Endothelial cell of umbilical vein (primary cell): ENCODE results near the gene MFSD2A. TPM values are rescaled to one million over a fixed set of nuclear protein-coding genes. Genes with fewer than 3 reads are reported as not detected.
"Not testable (repeated sequence)": the region's sequence is repeated elsewhere in the genome, so short reads cannot be mapped to it uniquely, and the experiment has no call there.

Source experiments
- BruUV-seq: library from RNA; stranded (reverse); fragments of 400-500 nt; replicated peaks from 2 replicates; lab custom pipeline; 2021; lab: Mats Ljungman, UMichigan
- CTCF ChIA-PET: fragments of 300-600, 350-600 bp; sonication (Branson Sonifier 250); formaldehyde crosslinking; loops from one replicate; lab custom pipeline; 2021; ENCODE audit warnings: antibody characterized with exemption, inconsistent platforms; lab: Charles Lee
- POLR2A ChIA-PET: fragments of 300-600, 350-600 bp; sonication (Branson Sonifier 250); formaldehyde crosslinking; loops from one replicate; lab custom pipeline; 2021; ENCODE audit warnings: antibody characterized with exemption, inconsistent platforms; lab: Charles Lee
- DNase-seq: peaks from one replicate; pipeline ENCODE4 v3.0.0-alpha.2; 2011; ENCODE audit warnings: low read depth, low spot score
- FAIRE-seq: peaks from 2 replicates; lab custom pipeline; 2011; peaks lifted over from hg19 to GRCh38; lab: Jason Lieb, UNC
- H2AFZ ChIP-seq: 2 replicates; pipeline ENCODE4 v1.6.0; 2012; ENCODE audit warnings: low read depth, low read length, control low read depth, inconsistent platforms
- H3K27ac ChIP-seq: 2 replicates; pipeline ENCODE4 v1.5.1; 2011; ENCODE audit warnings: low read depth, mild to moderate bottlenecking, control low read depth, low read length, moderate library complexity; ENCODE audit not compliant: insufficient read depth
- H3K27me3 ChIP-seq, 2 experiments: 2 replicates each; pipeline versions ENCODE4 v1.6.0 to v1.6.1; 2011; ENCODE audit warnings: low read length in 2 of 2, mixed read lengths in 1 of 2; ENCODE audit not compliant: control insufficient read depth in 2 of 2, insufficient read depth in 2 of 2
- H3K36me3 ChIP-seq, 2 experiments: 2 replicates in 1 of 2; 3 replicates in 1 of 2; pipeline ENCODE4 v1.5.1; 2011; ENCODE audit warnings: low read length in 2 of 2, mild to moderate bottlenecking in 1 of 2, moderate library complexity in 1 of 2; ENCODE audit not compliant: control insufficient read depth in 2 of 2, insufficient read depth in 2 of 2; ENCODE audit errors: extremely low read depth in 1 of 2
- H3K4me1 ChIP-seq: 3 replicates; pipeline ENCODE4 v1.5.1; 2011; ENCODE audit warnings: mild to moderate bottlenecking, low read length; ENCODE audit not compliant: control insufficient read depth, insufficient read depth; ENCODE audit errors: extremely low read depth
- H3K4me2 ChIP-seq: 2 replicates; pipeline ENCODE4 v1.6.1; 2011; ENCODE audit warnings: low read length, control low read depth, mixed read lengths; ENCODE audit not compliant: insufficient read depth
- H3K4me3 ChIP-seq, 3 experiments: fragments of 200-600 bp in 1 of 3; sonication (generic), shearing (Covaris generic) in 1 of 3; replicated peaks in 1 of 3; 2 replicates each; pipeline ENCODE4 v1.5.1; 2011 to 2016; ENCODE audit warnings: control low read depth in 3 of 3, low read length in 3 of 3, mild to moderate bottlenecking in 2 of 3, inconsistent platforms in 1 of 3, low read depth in 1 of 3, moderate library complexity in 1 of 3; ENCODE audit not compliant: insufficient read depth in 1 of 3
- H3K79me2 ChIP-seq: 2 replicates; pipeline ENCODE4 v1.6.0; 2012; ENCODE audit warnings: low read length, inconsistent platforms; ENCODE audit not compliant: control insufficient read depth, insufficient read depth
- H3K9ac ChIP-seq: replicated peaks from 2 replicates; pipeline ENCODE3; 2011; ENCODE audit warnings: low read length, control low read depth; ENCODE audit not compliant: insufficient read depth; ENCODE audit errors: extremely low read depth
- H3K9me1 ChIP-seq: replicated peaks from 3 replicates; pipeline ENCODE4 v1.6.0; 2011; ENCODE audit warnings: mild to moderate bottlenecking, low read length; ENCODE audit not compliant: control insufficient read depth, insufficient read depth; ENCODE audit errors: extremely low read depth
- H3K9me3 ChIP-seq: replicated peaks from 2 replicates; pipeline ENCODE4 v1.5.1; 2012; ENCODE audit warnings: low read length, inconsistent platforms; ENCODE audit not compliant: control insufficient read depth, insufficient read depth
- H4K20me1 ChIP-seq: replicated peaks from 2 replicates; pipeline ENCODE3; 2011; ENCODE audit warnings: mild to moderate bottlenecking, low read length; ENCODE audit not compliant: control insufficient read depth, insufficient read depth; ENCODE audit errors: extremely low read depth
- EZH2 ChIP-seq: IDR thresholded peaks from 2 replicates; pipeline ENCODE4 v1.6.1; 2012; ENCODE audit warnings: borderline replicate concordance, low read depth, mild to moderate bottlenecking, moderate library complexity, low read length, inconsistent platforms; ENCODE audit not compliant: severe bottlenecking
- FOS ChIP-seq: IDR thresholded peaks from 2 replicates; pipeline ENCODE4 v1.6.1; 2011; ENCODE audit warnings: mild to moderate bottlenecking, low read length, moderate library complexity, borderline replicate concordance; ENCODE audit not compliant: insufficient read depth
- GATA2 ChIP-seq: IDR thresholded peaks from 2 replicates; pipeline ENCODE4 v1.7.0; 2011; ENCODE audit warnings: low read depth, mild to moderate bottlenecking, moderate library complexity, mixed read lengths, low read length; ENCODE audit not compliant: insufficient read length, insufficient read depth
- JUN ChIP-seq: IDR thresholded peaks from 2 replicates; pipeline ENCODE4 v1.6.1; 2011; ENCODE audit warnings: borderline replicate concordance, low read depth; ENCODE audit not compliant: insufficient read length, insufficient read depth
- MAX ChIP-seq: IDR thresholded peaks from 2 replicates; pipeline ENCODE4 v1.6.1; 2011; ENCODE audit not compliant: insufficient read depth, insufficient read length
- MYC ChIP-seq: IDR thresholded peaks from one replicate; pipeline ENCODE4 v1.6.1; 2011; ENCODE audit warnings: mild to moderate bottlenecking, low read depth, low read length
- POLR2A ChIP-seq: IDR thresholded peaks from 2 replicates; pipeline ENCODE4 v1.6.1; 2012; ENCODE audit warnings: low read depth, mild to moderate bottlenecking, control low read depth, low read length
- POLR2AphosphoS5 ChIP-seq: IDR thresholded peaks from 2 replicates; pipeline ENCODE4 v1.6.1; 2012; ENCODE audit warnings: low read depth, mild to moderate bottlenecking, control low read depth, low read length, moderate library complexity; ENCODE audit not compliant: insufficient read depth
- dilution Hi-C: fragments of 300-500 bp; cut with MboI; formaldehyde crosslinking; loops from one replicate; pipeline ENCODE4 v1.15.0; 2019; ENCODE audit warnings: low sequenced_read_pairs; ENCODE audit not compliant: extremely low pct_ligation_motif_present
- intact Hi-C: fragments of 100-400 bp; cut with micrococcal nuclease; formaldehyde crosslinking; loops from one replicate; pipeline ENCODE4 v1.10.0; 2022
- polyA plus RNA-seq, 4 experiments: library from polyadenylated mRNA; depleted of rRNA in 3 of 4; stranded (reverse) in 3 of 4; unstranded in 1 of 4; fragments of >200 nt; gene quantifications; 2 replicates each; pipeline versions ENCODE4 v1.2.1 to v1.2.3, GENCODE V29; 2011 to 2012; ENCODE audit warnings: missing spikeins in 1 of 4
- total RNA-seq: library from RNA; stranded (reverse); gene quantifications from 2 replicates; pipeline ENCODE4 v1.2.3, GENCODE V29; 2021
- TF ChIP-seq, protein P1 (sequence below), 2 donors: IDR thresholded peaks; 1 replicate in 1 of 2; 2 replicates in 1 of 2; pipeline ENCODE4 v1.5.1; 2011; ENCODE audit warnings: low read length in 2 of 2, mild to moderate bottlenecking in 2 of 2, moderate library complexity in 2 of 2, control low read depth in 1 of 2, inconsistent platforms in 1 of 2, low read depth in 1 of 2; ENCODE audit not compliant: insufficient read depth in 1 of 2; ENCODE audit errors: extremely low read depth in 1 of 2

The MFSD2A gene
- total and polyA plus RNA-seq, 2 donors (not counting 3 experiments of a cell fraction or from before 2014, with no cell fraction given), result 2.7 to 5.5 TPM

DNA sequence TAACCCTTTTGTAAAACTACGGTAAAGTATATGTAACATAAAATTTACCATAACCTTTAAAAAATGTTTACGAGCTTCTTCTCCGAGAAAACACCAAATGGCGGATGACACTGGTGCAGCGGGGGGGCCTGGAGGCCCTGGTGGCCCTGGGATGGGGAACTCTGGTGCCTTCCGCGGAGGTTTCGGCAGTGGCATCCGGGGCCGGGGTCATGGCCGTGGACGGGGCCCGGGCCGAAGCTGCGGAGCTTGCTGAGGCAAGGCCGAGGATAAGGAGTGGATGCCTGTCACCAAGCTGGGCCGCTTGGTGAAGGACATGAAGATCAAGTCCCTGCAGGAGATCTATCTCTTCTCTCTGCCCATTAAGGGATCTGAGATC, 7.5 kb downstream of the MFSD2A start:
- no peak overlapping the region for H2AFZ ChIP-seq
- POLR2A ChIA-PET, result no interaction called here

GRCh38 chr1:39962964-39963363, 8.0 kb downstream of the MFSD2A start:
- H3K4me1 ChIP-seq, H3K9ac ChIP-seq, POLR2A ChIA-PET, intact Hi-C loops, H3K27ac ChIP-seq, FAIRE-seq, H3K79me2 ChIP-seq, H3K9me1 ChIP-seq, BruUV-seq, H3K9me3 ChIP-seq, H2AFZ ChIP-seq, H4K20me1 ChIP-seq, H3K4me3 ChIP-seq, DNase-seq, H3K4me2 ChIP-seq, H3K27me3 ChIP-seq, dilution Hi-C loops, H3K36me3 ChIP-seq: not testable (repeated sequence)
- CTCF ChIA-PET, result interaction anchor here (1.0 to 1.8 kb wide), 3 partner anchors 44 to 163 kb away, joined by 3 to 4 read pairs (median 4); no protein-coding TSS in a partner anchor

More for the DNA sequence above, 7.5 kb downstream of the MFSD2A start:
- no peaks in the 10 kb centered on the region for H3K27me3 ChIP-seq
- CTCF ChIA-PET, result interaction anchor here (1.0 to 2.3 kb wide), 4 partner anchors 11 to 162 kb away, joined by 3 to 5 read pairs (median 4); no protein-coding TSS in a partner anchor
- H3K9me3 ChIP-seq, result no peaks in the 10 kb centered on the region
- H4K20me1 ChIP-seq, result no peaks in the 10 kb centered on the region
- intact Hi-C loops, result no loop called here
- no peak overlapping the region for H3K9ac ChIP-seq
- H3K79me2 ChIP-seq, result no peaks in the 10 kb centered on the region
- H3K4me3 ChIP-seq, result no peak overlapping the region
- FAIRE-seq (no peak), DNase-seq (no peak)
- H3K4me1 ChIP-seq, result peaks cover 2% of the 10 kb centered on the region
- BruUV-seq, result no TSS peak
- dilution Hi-C loops, result no loop called here
- no peak overlapping the region for H3K27ac ChIP-seq
- H3K4me2 ChIP-seq, result no peak overlapping the region
- TF ChIP-seq FOS (no peak), JUN (no peak), MAX (no peak), GATA2 (no peak), POLR2A (no peak), EZH2 (no peak), POLR2AphosphoS5 (no peak), MYC (no peak)
- TF ChIP-seq, protein P1, sequence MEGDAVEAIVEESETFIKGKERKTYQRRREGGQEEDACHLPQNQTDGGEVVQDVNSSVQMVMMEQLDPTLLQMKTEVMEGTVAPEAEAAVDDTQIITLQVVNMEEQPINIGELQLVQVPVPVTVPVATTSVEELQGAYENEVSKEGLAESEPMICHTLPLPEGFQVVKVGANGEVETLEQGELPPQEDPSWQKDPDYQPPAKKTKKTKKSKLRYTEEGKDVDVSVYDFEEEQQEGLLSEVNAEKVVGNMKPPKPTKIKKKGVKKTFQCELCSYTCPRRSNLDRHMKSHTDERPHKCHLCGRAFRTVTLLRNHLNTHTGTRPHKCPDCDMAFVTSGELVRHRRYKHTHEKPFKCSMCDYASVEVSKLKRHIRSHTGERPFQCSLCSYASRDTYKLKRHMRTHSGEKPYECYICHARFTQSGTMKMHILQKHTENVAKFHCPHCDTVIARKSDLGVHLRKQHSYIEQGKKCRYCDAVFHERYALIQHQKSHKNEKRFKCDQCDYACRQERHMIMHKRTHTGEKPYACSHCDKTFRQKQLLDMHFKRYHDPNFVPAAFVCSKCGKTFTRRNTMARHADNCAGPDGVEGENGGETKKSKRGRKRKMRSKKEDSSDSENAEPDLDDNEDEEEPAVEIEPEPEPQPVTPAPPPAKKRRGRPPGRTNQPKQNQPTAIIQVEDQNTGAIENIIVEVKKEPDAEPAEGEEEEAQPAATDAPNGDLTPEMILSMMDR (IDR thresholded peaks at IDR 0.05; ENCODE audit: extremely low read depth in 1 of 2, insufficient read depth in 1 of 2, low read depth in 1 of 2, low read length in 2 of 2), result no peak
- no peaks in the 10 kb centered on the region for H3K9me1 ChIP-seq
- no peaks in the 10 kb centered on the region for H3K36me3 ChIP-seq
